GM19023 (cell line): Measurements from ENCODE around the gene ITCH.
"Not testable (repeated sequence)": the region's sequence is repeated elsewhere in the genome, so short reads cannot be mapped to it uniquely, and the experiment has no call there.

ENCODE experiments used
- ATAC-seq: cut with Tn5 transposase; IDR thresholded peaks from one replicate; pipeline ENCODE4 v1.9.1; 2021; ENCODE audit warnings: mild to moderate bottlenecking, moderate library complexity; ENCODE audit not compliant: unreplicated experiment

The ITCH gene

DNA sequence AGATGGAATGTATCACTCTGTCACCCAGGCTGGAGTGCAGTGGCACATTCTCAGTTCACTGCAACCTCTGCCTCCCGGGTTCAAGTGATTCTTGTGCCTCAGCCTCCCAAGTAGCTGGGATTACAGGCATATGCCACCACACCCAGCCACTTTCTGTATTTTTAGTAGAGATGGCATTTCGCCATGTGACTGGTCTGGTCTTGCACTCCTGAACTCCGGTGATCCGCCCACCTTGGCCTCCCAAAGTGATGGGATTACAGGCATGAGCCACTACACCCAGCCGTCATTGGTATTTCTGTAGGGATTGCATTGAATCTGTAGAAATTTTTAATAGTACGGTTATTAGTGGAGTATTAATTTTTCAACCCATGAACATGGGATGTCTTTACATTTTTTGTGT lies 134.5 kb downstream of the ITCH start:
- not testable (repeated sequence) for ATAC-seq

DNA sequence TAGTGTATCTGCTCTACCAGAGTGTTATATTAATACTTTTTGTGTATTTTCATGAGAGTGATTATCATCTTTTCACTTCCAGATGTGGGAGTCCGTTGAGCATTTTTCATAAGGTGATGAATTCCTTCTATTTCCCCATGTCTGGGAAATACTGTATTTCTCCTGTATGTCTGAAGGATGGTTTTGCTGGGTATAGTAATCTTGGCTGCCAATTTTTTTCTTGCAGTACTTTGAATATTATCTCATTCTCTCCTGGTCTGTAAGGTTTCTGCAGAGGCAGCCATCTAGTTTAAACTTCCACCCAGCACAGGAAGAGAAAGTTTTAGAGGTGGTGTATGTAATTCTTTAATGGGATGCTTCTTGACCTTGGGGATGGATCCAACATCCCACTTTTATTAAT lies 137.8 kb downstream of the ITCH start:
- ATAC-seq = no peak

DNA sequence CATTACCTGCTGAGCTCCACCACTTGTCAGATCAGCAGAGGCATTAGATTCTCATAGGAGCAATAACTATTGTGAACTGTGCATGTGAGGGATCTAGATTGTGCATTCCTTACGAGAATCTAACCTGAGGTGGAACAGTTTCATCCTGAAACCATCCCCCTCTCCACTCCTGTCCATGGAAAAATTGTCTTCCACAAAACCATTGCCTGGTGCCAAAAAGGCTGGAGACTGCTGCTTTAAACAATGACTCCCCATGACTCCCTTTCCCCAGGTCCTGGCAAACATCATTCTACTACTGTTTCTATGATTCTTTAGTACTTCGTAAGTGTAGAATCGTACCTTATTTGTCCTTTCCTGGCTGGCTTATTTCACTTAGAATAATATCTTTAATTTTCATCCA lies 143.4 kb downstream of the ITCH start:
- no peak for ATAC-seq

DNA sequence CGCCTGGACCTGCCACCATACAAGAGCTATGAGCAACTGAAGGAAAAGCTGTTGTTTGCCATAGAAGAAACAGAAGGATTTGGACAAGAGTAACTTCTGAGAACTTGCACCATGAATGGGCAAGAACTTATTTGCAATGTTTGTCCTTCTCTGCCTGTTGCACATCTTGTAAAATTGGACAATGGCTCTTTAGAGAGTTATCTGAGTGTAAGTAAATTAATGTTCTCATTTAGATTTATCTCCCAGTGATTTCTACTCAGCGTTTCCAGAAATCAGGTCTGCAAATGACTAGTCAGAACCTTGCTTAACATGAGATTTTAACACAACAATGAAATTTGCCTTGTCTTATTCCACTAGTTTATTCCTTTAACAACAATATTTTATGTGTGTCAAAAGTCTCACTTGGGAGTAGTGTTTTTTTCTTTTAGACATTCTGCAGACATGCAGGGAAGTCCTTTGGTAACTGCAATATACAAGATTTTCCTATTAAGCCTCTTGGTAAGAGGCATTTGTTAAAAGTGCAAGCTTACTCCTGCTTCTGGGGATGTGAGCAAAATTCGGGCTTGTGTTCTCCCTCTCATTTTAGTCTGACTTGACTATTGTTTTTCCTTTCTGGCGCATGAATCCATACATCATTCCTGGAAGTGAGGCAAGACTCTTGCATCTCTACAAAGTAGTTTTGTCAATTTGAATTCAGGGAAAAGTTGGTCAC lies 144.8 kb downstream of the ITCH start:
- no peak for ATAC-seq

DNA sequence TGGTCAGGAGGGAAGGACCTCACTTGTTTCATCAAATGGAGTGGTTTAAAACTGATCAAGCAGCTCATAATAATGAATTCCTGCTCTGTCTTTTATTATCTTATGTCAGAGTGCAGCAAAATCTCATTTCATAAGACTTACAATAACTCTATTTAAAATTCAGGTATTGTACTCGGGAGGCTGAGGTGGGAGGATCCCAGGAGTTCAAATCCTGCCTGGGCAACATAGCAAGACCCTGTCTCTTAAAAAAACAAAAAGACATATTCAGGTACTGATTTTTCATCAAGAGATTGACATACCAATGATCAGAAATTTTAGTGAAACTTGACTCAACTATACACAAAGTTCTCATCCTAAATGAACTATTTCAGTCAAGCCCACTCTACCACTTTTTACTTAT lies 147.5 kb downstream of the ITCH start:
- ATAC-seq = no peak

DNA sequence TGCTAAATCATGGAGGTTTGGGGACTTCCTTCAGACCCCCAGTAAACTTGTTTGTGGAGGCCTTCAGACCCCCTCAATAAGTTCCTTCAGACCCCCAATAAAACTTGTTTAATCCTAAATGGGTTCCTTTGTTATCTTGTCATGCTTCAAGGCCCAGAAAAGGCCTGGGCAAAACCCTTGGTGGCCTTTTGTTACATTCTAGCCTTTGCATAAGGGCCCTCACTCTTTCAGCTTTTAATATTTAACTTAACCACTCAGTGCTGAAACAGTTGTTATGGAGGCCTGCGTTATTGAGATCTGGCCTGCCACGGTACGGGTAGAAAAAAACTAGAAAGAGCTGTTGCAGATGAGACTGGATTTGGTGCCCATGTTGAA lies 148.8 kb downstream of the ITCH start:
- no peak for ATAC-seq

DNA sequence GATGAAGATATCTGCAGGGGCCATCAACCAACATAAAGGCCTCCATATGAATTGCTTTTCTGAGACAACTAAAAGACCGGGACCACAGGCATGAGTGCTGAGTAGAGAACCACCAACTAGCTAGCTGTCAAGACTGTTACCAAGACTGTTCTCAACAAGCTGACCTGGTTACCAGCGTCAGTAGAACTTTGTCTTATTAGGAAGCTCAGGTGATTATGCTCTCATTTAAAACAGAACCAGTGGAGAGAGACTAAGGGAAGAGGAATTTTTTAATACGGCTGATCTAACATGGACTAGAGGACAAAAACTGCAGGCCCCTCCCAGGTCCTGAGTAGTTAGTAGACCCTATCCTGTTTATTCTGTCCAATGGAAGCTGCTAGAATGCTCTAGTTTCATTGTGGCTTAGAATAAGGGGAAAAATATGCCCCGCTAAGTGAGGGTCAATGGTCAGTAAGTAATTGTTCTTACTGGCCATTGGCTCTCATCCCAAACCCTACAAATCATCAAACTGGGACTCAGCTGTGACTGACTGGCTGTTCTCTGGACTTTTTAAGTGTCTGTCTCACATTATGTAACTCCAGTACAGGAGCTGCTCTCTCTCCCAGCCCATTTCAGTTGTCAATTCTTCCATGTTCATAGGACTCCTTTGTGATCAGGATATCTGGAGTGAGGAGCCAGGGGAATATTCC lies 149.3 kb downstream of the ITCH start:
- ATAC-seq = no peak

DNA sequence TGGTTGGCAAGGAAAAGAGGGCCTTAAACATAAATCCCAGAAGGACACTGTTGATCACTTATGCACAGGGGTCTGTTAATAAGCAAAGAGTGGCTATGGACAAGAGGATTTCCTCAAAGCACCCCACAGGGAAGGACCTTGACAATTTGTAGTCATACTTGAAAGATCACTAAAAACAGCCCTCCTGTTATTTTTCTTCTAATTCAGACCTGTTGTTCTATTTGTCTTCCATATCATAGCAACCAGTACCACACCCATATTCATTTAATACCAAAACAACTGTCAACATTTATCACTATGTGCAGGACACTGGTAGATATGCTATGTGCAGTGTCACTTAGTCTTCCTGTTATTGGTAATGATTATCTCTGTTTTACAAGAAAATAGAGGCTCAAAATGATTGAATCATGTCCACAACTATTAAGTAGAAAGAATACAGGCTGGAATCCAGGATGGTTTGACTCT lies 149.9 kb downstream of the ITCH start:
- no peak for ATAC-seq

DNA sequence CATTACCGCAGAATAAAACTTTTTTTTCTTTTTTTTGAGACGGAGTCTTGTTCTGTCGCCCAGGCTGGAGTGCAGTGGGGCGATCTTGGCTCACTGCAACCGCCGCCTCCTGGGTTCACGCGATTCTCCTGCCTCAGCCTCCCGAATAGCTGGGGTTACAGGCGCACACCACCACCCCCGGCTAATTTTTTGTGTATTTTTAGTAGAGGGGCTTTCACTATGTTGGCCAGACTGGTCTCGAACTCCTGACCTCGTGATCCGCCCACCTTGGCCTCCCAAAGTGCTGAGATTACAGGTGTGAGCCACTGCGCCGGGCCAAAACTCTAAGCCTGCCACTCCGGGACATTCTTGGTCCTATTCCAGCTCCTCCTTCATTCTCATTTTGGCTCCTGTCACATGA lies 151.0 kb downstream of the ITCH start:
- ATAC-seq = not testable (repeated sequence)

DNA sequence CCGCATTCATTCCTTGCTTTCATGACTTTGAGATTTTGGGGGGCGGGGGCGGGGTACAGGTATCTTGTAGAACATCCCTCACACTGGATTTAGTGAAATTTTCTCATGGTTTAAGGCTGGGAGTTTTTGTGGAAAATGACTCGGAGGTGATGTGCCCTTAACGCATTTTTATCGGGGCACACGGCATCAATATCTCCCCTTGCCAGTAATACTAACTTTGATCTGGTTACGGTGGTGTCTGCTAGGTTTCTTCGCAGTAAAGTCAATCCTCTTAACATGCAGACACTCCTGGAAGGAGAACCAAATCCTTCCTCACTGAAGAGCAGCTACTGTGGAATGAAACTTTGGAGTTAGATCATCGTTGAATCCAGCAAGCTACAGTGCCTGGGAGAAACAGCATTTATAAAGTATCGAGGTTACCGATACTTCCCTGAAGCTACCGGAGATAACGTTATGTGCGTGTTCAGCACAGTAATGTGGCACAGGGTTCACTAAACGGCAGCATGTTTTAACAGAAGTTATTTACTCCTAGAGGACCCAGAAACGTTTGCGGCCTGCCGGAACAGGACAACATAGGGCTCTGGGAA lies 151.9 kb downstream of the ITCH start:
- no peak for ATAC-seq

DNA sequence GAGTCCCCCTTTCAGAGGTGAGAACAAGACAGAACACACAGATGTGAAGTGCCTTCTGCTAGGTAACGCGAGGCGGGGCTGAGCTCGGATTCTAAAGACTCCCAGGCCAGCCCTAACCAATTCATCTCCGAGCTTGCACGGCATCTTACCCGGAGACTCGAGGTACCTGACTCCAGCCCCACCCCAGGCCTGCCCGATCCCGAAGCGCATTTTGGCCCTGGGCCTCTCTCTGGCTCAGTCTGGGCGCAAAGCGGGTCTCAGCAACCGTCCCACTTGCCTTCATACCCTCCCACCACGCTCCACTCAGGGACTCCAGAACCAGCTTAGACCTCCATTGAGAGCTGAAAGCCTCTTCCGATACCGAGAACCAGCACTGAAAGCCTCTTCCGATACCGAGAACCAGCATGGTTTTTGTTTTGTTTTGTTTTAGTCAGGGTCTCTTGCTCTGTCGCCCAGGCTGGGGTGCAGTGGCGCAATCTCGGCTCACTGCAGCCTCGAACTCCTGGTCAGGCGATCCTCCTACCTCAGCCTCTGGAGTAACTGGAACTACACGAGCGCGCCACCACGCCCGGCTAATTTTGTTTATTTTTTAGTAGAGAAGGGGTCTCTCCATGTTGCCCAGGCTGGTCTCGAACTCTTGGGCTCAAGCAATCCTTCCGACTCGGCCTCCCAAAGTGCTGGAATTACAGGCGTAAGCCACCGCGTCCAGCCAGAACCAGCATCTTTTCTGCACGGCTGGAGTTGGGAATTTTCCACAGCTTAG lies 152.6 kb downstream of the ITCH start:
- ATAC-seq = peak; percentile 54

DNA sequence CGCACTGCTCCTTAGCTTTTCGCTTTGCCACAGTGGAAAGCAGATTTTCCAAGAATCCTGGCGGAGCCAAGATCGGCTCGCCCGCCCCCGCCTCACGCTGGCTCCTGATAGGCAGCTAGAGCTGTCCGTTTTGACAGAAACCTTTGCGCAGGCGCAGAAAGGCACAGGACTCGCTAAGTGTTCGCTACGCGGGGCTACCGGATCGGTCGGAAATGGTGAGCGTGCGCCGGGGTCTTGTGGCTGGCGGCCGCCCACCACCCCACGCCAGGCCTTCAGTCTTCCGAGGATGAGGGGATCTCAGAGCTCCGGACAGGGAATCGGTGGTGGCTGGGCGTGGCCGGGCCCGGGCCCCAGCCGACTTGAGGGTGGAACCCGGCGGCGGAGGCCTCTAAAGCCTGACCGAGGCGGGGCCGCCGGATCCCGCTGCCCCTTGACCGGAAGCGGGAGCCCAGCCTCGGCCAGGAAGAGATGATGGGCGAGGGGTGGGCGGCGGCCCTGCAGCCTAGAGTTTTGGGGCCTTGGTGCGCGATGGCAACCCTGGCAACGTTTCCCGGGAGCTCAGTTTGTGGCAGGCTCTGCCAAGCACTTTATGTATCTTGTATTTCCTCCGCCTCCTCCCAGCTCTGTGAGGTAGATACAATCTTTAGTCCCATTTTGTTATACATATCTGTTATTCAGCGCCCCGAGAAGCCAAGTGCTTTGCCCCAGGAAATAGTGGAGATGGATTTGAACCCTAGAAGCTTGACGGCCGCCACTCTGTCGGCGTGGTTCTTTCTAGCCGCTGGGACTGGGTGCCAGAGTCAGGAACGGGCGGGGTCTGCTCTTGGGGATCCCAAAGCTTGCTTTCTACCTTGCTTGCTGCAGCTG lies 153.4 kb downstream of the ITCH start, which contains the start of gene DYNLRB1:
Gene DYNLRB1 (plus strand): TSS at position 176 of the 867 bp plus-strand sequence. CDS start 37 bp downstream, at position 213.
- peak; percentile 68 for ATAC-seq

DNA sequence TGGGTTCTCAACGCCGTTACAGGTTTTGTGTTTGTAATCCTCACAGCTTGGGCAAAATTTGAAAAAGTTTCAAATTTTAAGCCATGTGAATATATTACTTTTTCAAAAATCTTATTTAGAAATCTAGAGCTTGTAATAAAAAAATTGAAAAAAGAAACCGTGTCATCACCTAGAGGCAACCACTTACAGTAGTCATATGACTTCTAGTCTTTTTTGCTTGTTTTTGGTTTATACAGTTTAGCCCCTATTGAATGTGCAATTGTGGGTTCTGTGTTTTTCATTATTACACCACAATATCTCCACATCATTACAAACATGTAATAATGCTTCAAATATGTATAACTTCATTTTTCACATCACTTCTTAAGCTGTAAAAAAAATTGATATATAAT lies 154.0 kb downstream of the ITCH start:
- no peak for ATAC-seq

DNA sequence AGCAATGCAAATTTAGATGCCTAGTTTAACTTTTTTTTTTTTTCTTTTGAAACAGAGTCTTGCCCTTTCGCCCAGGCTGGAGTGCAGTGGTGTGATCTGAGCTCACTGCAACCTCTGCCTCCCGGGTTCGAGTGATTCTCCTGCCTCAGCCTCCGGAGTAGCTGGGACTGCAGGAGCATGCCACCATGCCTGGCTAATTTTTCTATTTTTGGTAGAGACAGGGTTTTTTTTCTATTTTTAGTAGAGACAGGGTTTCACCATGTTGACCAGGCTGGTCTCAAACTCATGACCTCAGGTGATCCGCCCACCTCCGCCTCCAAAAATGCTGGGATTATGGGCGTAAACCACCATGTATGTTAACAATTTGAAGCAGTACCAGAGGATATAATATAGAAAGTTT lies 155.8 kb downstream of the ITCH start:
- not testable (repeated sequence) for ATAC-seq

DNA sequence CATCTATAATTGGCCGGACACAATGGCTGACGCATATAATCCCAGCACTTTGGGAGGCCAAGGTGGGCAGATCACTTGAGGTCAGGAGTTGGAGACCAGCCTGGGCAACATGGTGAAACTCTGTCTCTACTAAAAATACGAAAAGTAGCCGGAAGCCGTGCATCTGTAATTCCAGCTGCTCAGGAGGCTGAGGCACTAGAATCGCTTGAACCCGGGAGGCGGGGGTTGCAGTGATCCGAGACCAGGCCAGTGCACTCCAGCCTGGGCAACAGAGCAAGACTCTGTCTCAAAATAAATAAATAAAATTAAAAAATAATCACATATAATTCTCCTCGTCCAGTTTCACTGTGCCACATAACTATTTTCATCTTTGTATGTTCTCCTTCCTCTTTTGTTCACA lies 156.8 kb downstream of the ITCH start:
- not testable (repeated sequence) for ATAC-seq

DNA sequence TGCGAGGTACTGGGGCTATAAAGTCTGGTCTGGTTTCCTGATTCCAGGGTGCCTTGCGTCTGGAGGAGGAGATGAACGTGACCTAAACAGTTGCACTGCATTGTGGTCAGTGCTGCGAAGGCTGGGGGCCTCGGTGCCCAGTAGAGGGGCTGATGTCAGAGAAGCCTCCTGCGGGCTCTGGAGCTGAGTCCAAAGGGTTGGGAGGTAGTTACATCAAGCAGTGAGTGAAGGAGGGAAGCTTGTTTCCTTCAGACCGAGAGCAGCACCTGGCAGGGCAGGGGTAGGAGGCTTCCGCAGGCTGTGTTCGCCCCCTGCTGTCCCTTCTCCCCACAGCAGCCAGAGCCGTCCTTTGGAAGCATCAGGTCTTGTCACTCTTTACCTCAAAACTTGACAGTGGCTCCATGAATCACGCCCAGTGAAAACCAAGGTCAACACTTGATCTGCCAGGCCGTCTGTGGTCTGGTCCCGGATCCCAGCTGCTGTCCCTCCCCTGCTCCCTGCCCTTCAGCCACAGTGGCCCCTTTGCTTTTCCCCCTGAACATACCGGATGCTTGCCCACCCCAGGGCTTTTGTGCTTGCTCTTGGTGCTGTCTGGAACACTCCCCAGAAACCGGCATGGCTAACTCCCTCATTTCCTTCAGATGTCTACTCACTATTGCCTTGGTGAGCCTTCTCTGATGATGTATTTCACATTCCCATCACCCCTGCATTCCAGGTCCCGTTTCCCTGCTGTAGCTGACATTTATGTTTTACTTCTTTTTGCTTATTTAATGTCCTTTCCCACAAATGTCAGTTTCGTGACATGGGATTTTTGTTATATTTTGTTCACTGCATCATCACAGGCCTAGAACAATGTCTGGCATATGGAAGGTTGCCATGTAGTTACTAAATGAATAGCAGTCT lies 160.1 kb downstream of the ITCH start:
- no peak for ATAC-seq

DNA sequence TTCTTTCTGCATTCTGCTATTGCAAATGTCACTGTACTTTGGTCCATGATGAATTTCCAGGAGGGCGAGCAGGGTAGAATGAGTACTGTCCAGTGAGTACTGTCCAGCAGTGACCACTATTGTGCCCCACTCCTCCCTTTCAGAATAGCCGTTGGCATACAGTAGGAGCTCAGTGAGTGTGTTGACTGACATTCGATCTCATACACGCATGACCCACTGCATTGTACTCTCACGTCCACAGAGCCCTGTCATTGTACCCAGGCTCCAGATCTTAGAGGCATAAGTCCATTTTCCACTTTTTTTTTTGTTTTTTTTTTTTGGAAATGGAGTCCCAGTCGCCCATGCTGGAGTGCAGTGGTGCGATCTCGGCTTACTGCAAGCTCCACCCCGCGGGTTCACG lies 161.4 kb downstream of the ITCH start:
- no peak for ATAC-seq

DNA sequence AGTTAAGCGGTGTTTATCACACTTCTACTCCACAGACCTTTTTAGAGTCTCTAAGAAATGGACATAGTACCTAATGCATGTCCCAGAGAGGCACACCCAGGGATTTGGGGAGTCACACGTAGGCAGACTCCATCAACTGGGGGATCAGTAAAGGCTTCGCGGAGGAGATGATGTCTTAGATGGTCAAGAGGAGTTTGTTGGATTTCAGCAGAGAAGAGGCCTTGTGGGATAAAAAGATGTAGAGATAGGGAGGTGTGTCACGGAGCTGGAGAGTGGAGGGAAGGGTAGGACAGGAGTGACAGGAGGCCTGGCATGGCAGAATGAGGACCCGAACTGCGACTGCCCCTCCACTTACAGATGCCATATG lies 162.3 kb downstream of the ITCH start:
- no peak for ATAC-seq

DNA sequence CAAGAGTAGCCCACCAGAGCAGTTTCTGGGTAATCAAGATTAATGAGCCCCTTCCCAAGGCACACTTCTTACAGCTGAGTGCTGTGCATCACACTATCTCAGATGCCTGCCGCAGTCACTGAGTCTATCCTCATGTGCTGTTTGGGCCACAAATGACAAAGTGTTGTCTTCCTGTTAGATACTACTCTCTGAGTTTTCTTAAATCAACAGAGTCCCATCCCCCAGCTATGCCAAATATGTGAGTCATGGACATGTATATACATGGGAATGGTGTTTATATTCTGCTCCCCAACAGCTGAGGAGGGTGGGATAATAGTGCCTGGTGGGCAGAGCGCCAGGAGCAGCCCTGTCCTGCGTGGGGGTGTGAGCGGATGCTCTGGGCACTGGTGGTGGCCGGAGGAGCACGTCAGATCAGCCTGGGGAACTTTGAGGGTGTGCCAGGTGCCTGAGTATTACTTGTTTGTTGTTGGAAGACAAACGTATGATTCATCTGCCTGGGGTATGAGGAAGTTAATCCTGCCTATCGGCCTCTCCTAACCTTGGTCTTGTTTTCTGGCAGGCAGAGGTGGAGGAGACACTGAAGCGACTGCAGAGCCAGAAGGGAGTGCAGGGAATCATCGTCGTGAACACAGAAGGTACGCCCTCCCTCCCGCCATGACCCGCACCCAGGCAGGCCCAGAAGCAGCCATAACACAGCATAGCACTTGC lies 162.8 kb downstream of the ITCH start:
- no peak for ATAC-seq
